Stimulated activated CD4-positive, alpha-beta T cell treated with anti-CD3 and anti-CD28 coated beads, Interleukin-12 subunit alpha, Interleukin-12 subunit beta, amount 100 ng/mL, for 48 hours (primary cell): ENCODE data around the gene RHOT2.

ENCODE experiments used
- DNase-seq, 3 donors: peaks; one replicate each; pipeline ENCODE4 v3.0.0-alpha.2; 2020; ENCODE audit warnings: low read depth in 2 of 3, low spot score in 1 of 3

The RHOT2 gene

DNA sequence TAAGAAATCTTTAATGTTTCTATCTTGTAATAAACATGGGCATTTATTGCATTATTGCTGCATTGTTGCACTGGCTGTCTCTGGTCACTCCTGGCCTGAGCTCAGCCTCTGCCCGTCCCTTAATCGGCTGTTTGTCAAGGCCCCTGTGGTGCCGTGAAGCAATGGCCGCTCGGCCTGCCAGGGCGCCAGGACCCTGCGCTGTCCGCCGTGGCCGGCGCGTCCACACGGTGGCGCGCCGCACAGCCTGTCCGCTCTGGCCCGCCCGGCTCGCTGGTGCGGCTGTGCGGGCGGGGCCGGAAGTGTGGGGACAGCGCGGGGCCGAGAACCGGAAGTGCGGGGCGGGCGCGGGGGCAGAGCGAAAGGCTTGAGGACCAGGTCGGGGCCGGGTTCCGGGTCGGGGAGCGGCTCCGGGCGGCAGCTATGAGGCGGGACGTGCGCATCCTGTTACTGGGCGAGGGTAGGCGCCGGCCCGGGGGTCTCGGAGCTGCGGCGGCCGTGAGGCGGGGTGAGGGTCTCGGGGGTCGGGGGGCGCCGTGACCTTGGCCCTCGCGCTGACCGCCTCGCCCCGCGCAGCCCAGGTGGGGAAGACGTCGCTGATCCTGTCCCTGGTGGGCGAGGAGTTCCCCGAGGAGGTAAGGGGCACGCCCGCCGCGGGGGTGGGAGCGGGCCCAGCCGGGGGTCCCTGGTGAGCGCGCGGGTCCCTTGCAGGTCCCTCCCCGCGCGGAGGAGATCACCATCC, at the start of gene RHOT2:
Gene RHOT2, plus strand, starts transcription at position 353 of the 739 bp plus-strand sequence. Its CDS starts 68 bp downstream, at position 421.
- DNase-seq, result peak; percentile 85 to 94 (median 87)

DNA sequence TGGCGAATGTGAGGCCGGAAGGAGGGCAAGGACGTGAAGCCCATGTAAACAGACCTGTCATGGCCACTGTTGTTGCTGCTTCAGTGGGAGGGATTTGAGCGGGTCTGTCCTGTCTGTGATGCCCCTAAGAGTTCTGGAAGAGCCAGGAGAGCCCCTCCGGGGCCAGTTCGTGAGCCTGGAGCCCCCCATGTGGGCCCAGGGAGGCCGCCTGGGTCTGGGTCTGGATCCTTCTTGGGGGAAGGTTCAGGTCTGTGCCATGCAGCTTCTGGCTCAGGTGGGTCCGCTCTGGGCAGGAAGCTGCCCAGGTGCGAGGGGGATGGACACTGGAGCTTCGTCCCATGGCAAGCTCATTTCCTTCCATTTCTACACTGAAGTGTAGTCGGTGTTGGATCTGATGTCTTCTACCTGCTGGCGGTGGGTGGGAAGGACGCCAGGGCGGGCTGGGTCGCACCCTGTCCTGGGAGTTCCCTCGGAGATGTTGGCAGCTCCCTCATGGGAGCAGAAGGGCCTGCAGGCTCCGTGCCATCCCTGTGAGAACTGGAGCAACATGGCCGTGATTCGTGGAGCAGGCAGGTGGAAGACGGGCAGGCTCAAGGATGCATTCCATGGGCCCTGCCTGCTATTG, 48.3 kb upstream of the RHOT2 start:
- no peak for DNase-seq

DNA sequence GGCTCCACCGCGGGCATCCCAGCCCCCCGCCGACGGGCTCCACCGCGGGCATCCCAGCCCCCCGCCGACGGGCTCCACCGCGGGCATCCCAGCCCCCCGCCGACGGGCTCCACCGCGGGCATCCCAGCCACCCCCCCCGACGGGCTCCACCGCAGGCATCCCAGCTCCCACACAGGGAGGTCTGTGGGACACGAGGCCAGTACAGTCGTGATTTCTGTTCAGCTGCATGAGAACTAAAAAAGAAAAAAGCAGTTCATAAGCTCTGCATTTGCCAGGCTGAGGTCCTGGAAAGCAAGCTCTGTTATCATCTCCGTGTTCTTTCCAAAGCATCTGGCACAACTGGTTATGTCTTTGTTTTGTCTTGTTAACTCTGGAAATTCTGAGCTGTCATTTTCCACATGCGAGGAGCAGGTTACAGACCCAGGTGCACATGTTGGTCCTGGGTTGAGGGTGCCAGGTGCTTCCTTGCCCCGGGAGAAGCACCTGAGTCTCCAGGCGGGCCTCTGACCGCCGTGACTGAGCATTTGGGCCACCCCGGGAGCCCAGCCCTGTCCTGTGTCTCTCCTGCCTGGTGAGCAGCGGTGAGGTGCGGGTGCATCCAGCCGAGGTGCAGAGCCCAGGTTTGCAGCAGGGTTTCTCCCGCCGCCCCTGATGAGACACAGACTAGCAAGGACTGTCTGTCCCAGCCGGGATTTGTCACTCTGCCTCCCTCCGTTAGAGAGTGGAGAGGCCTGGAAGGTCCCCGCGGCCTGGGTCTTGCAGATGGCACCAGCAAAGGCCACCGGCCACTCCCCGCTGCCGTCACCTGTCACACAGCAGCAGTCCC, 47.0 kb upstream of the RHOT2 start:
- no peak for DNase-seq

DNA sequence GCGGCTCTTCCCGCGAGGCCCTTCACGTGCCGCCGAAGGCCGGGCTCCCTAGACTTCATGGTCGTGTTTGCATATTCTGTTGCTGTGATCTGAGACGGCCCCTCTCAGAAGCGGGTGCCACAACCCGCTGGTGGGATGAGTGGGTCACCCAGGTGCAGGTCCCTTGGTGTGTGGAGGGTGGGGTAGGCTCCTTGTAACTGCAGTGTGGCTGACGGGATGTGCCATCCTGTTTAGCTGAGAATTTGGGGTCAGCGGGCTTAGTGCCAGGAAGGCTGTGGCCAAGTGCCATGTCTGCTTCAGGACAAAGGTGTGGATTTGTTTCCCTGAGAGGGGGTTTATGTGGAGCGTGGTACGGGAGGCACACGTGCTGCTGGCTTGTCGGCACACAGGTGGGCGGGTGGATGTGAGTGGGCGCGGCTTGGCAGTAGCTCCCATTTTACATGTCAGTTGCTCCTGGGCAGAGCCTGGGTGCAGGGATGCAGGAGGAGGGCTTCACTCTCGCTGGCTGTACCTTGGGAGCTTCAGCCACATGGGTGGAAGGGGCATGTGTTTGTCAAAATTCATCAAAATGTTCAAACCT, 46.3 kb upstream of the RHOT2 start:
- no peak for DNase-seq

DNA sequence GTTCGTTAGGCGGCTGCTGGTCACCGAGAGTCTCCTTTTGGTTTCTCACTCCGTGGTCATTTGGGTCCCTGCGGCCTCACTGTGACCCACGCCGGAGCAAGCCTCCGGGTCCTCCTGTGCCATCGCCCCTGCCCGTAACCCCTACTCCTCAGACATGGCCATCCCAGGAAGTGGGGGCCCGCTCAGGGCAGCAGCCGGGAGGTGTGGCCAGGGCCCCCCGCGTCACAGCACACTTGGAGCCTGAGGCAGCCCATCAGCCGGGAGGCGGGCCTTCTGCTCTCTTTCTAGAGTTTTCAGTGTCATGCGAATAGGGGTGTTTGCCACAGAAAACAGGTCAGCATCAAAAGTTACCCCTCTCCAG, 45.0 kb upstream of the RHOT2 start:
- no peak for DNase-seq

DNA sequence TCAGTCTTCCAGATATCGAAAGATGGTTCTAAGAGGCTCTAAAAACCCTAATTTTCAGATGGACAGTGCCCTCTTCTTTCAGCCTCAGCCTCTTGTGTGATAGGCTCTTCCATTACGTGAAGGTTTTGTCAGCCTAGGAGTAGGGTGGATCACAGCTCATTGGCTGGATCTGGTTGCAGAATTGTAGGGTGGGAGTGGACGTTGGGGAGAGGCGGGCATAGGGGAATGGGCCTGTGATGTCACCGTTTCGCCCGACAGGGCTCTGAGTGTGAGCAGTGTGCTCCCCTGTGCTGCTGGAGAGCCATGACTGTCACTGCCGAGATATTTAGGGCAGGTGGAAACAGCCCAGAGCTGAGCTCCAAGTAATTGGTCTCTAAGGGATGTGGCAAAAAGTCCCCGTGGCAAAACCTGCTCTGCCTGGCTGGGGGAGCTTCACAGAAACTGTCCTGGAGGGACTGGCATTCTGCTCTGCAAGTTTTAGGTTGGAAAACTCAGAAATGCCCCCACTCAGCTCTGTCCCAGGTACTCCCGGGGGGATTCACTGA, 43.3 kb upstream of the RHOT2 start:
- DNase-seq, result no peak

DNA sequence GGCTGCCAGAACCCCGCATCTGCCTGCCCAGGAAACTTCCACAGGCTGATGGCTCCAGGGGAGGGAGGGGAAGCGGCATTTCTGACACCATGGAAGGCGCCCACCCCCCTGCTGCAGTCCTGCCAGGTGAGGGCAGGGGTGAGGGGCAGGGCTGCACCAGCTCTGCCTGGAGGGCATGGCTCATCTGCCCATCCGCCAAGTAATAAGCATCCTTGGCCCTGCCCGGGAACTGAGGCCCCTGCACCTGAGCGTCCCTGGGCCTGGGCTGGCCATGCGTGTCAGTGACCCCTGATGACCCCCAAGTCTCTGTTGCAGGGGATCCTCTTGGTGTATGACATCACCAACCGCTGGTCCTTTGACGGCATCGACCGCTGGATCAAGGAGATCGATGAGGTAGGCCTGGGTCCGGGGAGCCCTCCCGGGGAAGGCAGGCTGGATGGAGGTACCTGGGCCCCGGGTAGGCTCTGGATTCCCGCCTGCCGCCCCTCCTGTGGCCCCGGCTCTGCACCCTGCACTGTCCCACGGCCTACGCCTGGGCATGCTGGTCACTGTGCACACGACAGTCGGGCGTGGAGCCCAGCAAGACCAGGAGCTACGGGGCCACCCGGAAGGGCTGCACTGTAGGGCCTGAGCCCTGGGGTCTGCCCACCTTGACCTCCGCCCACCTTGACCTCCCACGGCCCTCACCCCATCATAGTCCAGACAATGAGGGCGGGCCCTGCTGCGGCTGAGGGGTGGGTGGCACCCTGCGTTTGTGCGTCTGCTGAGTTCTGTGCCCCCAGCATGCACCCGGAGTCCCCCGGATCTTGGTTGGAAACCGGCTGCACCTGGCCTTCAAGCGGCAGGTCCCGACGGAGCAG, 42.6 kb upstream of the RHOT2 start:
- no peak for DNase-seq

DNA sequence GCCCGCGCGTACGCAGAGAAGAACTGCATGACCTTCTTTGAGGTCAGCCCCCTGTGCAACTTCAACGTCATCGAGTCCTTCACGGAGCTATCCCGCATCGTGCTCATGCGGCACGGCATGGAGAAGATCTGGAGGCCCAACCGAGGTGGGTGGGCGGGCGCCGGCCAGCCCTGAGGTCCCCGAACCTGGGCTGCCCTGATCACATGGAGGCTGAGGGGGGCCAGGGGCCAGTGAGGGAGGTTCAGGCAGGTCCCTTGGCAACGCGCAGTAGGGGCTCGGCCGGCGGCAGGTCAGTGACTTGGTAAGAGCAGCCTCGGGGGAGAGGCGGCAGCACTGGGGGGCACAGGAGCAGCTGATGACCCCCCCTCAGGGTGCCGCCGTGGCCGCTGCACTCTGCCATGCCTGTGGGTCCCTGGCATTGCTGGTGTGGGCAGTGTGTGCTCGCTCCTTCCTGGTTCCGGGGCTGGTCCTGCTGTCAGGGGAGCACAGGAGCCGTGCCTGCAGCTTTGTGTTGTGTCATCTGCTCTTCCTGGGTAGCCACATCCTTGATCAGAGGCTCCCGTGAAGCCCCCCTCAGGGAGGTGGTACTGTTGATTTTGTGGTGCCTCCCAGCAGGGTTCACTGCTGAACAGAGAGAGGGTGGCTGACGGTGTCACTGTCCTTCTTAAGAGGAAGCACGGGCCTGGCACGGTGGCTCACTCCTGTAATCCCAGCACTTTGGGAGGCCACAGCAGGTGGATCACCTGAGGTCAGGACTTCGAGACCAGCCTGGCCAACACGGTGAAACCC, 41.8 kb upstream of the RHOT2 start:
- no peak for DNase-seq

DNA sequence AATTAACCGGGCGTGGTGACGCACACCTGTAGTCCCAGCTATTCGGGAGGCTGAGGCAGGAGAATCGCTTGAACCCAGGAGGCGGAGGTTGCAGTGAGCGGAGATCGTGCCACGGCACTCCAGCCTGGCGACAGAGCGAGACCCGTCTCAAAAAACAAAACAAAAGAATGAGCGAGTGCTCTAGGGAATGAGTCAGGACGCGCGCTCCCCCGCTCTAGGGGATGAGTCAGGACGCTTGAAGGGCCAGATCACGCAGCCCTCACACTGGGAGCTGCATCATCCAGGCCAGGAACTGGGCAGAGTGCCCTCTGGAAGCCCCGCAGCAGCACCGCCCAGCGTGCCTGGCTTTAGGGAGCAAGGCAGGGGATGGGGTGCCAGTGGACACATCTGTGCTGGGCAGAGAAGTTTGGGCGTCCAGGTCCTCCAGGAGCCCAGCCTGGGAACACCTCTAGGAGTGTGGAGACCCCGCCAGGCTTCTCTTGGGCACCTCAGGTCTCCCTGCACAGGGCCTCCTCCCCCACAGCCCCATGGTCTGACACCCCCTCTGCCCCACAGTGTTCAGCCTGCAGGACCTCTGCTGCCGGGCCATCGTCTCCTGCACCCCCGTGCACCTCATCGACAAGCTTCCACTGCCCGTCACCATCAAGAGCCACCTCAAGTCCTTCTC, 41.0 kb upstream of the RHOT2 start:
- no peak for DNase-seq

DNA sequence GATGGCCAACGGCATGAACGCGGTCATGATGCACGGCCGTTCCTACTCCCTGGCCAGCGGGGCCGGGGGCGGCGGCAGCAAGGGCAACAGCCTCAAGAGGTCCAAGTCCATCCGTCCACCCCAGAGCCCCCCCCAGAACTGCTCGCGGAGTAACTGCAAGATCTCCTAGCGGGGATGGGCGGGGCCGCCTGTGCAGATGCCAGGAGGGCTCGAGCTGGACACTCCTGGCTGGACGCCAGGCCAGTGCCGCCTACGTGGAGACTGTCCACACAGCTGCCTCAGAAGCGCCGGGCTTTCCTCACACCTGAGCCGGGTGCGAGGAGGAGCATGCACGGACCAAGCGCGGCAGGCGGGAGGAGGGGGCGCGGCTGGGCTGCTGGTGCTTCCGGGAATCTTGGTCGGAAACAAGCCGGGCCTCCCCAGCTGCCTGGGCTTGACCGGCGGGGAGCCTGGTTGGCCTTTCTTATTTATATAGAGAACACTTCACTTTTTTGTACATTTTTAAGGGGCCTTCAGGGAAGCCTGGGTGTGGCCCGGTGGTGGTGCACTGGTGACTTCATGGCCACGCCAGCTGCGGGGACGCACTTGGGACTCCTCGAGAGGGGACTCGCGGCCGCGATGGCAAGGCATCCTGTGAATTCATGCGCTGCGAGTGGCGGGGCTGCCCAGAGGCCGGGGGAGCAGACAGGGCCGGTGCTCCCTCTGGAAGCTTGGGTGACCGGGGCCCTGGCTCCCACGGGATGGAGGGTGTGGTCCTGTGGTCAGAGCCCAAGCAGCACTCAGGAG, 40.3 kb upstream of the RHOT2 start:
- no peak for DNase-seq

DNA sequence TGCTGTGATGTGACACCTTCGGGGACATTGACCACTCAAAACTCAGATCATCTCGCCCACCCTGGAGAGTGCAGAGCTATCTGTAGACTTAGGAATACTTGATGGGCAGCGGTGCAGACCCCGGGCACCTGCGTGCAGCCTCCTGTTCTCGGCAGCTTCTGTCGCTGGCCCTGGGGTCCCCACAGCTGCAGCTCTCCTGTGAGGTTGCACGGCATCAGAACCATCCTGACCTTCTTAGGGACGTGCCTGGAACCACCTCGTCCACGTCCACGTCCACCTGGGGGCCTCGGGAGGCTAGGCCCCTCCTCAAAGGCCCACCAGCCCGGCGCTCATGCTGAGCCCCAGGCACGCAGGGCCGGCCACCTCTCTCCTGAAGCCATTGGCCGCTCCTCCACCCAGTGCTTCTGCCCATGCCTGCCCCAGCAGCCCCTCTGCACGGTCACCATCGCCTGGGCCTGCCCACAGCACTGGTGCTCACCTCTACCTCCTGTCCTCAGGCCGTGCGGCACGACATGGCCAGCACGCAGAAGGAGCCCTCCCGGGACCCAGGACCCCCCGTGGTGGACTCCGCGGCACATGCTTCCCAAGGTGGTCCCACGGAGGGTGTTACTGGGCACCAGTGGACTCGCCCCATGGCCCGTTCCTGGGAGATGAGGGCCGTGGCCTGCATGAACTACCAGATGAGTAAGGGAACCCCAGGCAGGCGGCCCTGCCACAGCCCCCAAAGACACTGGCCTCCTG, 39.4 kb upstream of the RHOT2 start:
- no peak for DNase-seq

DNA sequence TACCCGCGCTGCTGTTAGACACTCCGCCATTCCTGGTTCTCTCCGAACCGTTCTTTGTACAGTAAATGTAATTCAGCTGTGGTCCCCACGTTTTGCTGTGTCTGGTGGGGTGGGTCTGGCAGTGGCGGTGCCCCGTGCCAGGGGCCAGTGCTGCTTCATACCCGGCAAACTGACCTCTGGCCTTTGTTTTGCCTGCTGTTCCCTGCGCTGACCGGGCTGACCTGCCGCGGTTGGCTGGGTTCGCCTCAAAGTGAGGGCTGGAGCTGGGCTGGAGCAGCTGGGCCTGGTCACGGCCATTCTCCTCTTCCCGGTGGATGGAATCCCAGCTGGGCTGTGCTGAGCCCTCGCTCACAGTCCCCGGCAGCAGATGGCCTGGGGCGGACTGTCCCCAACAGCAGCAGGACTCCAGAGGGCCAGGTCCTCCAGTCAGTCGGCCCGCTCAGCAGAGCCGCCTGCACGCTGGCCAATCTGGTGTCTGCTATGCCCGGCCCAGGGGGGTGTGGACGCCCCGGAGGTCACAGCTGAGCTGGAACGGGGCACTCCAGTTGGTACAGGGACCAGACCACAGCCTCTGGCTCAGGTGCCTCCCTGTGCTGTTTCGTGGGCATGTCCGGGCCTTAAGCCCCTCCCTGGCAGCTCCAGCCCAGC, 38.6 kb upstream of the RHOT2 start:
- DNase-seq, result no peak

DNA sequence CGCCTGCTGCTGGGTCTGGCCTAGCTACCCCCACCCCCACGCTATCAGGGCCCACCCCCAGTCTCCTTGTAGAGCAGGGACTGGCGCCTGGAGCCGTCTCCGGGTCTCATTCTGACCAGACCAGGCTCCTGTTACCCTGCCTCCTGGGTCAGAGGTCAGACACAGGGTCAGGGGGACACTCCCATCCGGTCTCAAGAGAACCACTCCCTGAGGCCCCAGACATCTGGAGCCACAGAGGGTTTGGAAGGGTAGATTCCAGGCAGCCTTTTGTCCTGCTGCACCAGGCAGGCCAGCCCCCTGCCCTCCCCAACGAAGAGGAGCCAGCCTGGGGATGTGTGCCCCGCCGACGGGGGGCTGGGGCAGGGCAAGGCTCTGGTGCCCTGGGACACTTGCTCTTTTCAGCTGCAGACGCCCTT, 38.1 kb upstream of the RHOT2 start:
- DNase-seq, result no peak

DNA sequence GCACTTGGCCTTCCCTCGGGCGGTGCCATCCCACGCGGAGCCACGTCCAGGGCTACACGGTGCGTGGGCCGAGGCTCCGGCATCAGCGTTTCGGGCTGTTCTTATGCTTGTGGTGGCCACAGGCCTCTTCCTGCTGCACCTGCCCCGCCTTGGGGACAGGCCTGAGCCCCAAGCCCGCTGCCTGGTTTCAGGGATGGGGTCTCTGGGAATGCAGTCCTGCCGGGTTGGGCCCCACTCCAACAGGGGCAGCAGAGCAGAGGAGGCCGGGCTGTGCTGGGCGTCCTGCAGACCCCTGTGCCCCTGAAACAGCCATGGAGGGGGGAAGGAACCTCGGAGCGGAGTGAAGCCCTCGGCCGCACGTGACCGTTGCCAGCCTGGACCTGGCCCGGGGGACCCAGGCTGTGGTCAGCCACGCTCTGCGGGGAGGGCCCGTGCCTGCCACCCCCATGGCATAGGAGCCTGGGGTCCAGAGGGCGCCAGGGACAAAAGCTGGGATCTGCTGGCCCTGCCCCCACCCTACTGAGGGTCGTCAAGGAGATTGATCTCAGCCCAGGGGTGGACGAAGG, 37.6 kb upstream of the RHOT2 start:
- DNase-seq, result no peak

DNA sequence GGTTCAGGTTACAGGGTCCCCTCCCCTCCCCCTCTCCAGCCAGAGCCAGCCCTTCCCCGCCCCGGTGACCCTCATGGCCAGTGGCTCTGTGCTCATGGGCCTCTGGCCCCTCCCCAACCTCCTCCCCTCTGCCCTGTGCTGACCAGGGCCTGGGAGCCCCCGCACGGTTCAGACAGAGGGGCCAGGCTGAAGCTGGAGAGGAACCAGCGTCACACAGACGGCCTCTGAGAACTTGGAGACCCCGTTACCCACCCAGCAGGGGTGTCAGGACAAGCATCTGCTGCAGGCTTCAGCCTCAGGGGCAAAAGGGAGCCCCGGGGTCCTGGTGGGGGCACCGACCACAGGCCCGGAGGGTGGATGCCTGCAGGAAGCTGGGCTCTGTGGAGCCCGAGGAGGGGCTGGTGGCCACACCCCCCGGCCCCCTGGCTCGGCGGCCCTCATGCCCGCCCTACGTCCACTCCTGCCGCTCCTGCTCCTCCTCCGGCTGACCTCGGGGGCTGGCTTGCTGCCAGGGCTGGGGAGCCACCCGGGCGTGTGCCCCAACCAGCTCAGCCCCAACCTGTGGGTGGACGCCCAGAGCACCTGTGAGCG, 37.0 kb upstream of the RHOT2 start, which contains the start of gene WFIKKN1:
Gene WFIKKN1, plus strand, starts transcription at position 171 of the 591 bp plus-strand sequence. Its CDS starts 269 bp downstream, at position 440.
- DNase-seq, result no peak

DNA sequence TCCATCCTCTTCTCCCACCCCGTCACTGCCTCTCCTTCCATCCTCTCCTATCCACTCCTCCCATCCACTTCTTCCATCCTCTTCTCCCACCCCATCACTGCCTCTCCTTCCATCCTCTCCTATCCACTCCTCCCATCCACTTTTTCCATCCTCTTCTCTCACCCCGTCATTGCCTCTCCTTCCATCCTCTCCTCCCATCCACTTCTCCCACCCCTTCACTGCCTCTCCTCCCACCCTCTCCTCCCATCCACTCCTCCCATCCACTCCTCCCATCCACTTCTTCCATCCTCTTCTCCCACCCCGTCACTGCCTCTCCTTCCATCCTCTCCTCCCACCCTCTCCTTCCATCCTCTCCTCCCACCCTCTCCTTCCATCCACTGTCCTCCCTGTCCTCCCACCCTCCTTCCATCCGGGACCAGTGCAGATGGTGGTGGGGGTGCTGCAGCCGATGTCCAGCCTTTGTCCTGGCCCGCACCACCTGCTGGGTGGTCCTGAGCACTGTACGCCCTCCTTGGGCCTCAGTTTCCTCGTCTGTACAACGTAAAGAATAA, 36.0 kb upstream of the RHOT2 start:
- no peak for DNase-seq
